ENCODE data around the gene ADH1C.

Gene ADH1C

GRCh38 chr4:99382745-99383360 is 30.3 kb upstream of the ADH1C start:
- Histone ChIP-seq H3K9me3 (ENCODE audit: low read length) (no peaks in the 10 kb centered on the region), H3K9ac (ENCODE audit: low read length) (no peak overlapping the region), H3K27me3 (ENCODE audit: insufficient read depth, low read length) (no peaks in the 10 kb centered on the region), H3K4me3 (ENCODE audit: low read depth, low read length, poor library complexity, severe bottlenecking) (no peak overlapping the region), H3K9me2 (ENCODE audit: low read depth, low read length) (no peaks in the 10 kb centered on the region), H2AFZ (ENCODE audit: low read length) (no peak overlapping the region), H3K27ac (ENCODE audit: low read depth, low read length, poor library complexity, severe bottlenecking) (no peak overlapping the region), H3K36me3 (ENCODE audit: insufficient read depth, low read length) (no peaks in the 10 kb centered on the region), H3K79me2 (ENCODE audit: insufficient read depth, low read length) (no peaks in the 10 kb centered on the region), H4K20me1 (ENCODE audit: insufficient read depth, low read length) (no peaks in the 10 kb centered on the region), H3K4me2 (ENCODE audit: low read length) (no peak overlapping the region), H3K4me1 (ENCODE audit: insufficient read depth, low read length, severe bottlenecking) (no peaks in the 10 kb centered on the region), H3F3A (ENCODE audit: insufficient read depth, low read length) (no peaks in the 10 kb centered on the region)
- TF ChIP-seq EZH2 (IDR thresholded peaks at IDR 0.05; ENCODE audit: borderline replicate concordance, low read length) = no peak
- TF ChIP-seq CTCF (IDR thresholded peaks at IDR 0.05; ENCODE audit: low read length) = no peak

GRCh38 chr4:99381588-99382175 is 29.1 kb upstream of the ADH1C start:
- Histone ChIP-seq H3K27me3 (ENCODE audit: insufficient read depth, low read length) (no peaks in the 10 kb centered on the region), H3K9me2 (ENCODE audit: low read depth, low read length) (no peaks in the 10 kb centered on the region), H3K36me3 (ENCODE audit: insufficient read depth, low read length) (no peaks in the 10 kb centered on the region), H3K9ac (ENCODE audit: low read length) (no peak overlapping the region), H3K4me3 (ENCODE audit: low read depth, low read length, poor library complexity, severe bottlenecking) (no peak overlapping the region), H3K4me2 (ENCODE audit: low read length) (no peak overlapping the region), H3K79me2 (ENCODE audit: insufficient read depth, low read length) (no peaks in the 10 kb centered on the region), H4K20me1 (ENCODE audit: insufficient read depth, low read length) (no peaks in the 10 kb centered on the region), H3K9me3 (ENCODE audit: low read length) (no peaks in the 10 kb centered on the region), H3K4me1 (ENCODE audit: insufficient read depth, low read length, severe bottlenecking) (no peaks in the 10 kb centered on the region), H2AFZ (ENCODE audit: low read length) (no peak overlapping the region), H3K27ac (ENCODE audit: low read depth, low read length, poor library complexity, severe bottlenecking) (no peak overlapping the region), H3F3A (ENCODE audit: insufficient read depth, low read length) (no peaks in the 10 kb centered on the region)
- TF ChIP-seq CTCF (IDR thresholded peaks at IDR 0.05; ENCODE audit: low read length) (no peak), EZH2 (IDR thresholded peaks at IDR 0.05; ENCODE audit: borderline replicate concordance, low read length) (no peak)

GRCh38 chr4:99379571-99379970 is 27.0 kb upstream of the ADH1C start:
- Histone ChIP-seq H3K9ac (ENCODE audit: low read length) (no peak overlapping the region), H2AFZ (ENCODE audit: low read length) (no peak overlapping the region), H3K36me3 (ENCODE audit: insufficient read depth, low read length) (no peaks in the 10 kb centered on the region), H3F3A (ENCODE audit: insufficient read depth, low read length) (no peaks in the 10 kb centered on the region), H3K4me3 (ENCODE audit: low read depth, low read length, poor library complexity, severe bottlenecking) (no peak overlapping the region), H3K9me3 (ENCODE audit: low read length) (no peaks in the 10 kb centered on the region), H3K9me2 (ENCODE audit: low read depth, low read length) (no peaks in the 10 kb centered on the region), H3K79me2 (ENCODE audit: insufficient read depth, low read length) (no peaks in the 10 kb centered on the region), H3K27me3 (ENCODE audit: insufficient read depth, low read length) (no peaks in the 10 kb centered on the region), H3K4me1 (ENCODE audit: insufficient read depth, low read length, severe bottlenecking) (no peaks in the 10 kb centered on the region), H4K20me1 (ENCODE audit: insufficient read depth, low read length) (no peaks in the 10 kb centered on the region), H3K27ac (ENCODE audit: low read depth, low read length, poor library complexity, severe bottlenecking) (no peak overlapping the region), H3K4me2 (ENCODE audit: low read length) (no peak overlapping the region)
- TF ChIP-seq EZH2 (IDR thresholded peaks at IDR 0.05; ENCODE audit: borderline replicate concordance, low read length) = no peak
- TF ChIP-seq CTCF (IDR thresholded peaks at IDR 0.05; ENCODE audit: low read length) = no peak

Data from OCI-LY1 (cell line).